H1 (cell line): ENCODE measurements around the gene RASGRP3. TPM values are rescaled to one million over a fixed set of nuclear protein-coding genes. Genes with fewer than 3 reads are reported as not detected.

ENCODE experiments used
- CTCF ChIA-PET: fragments of 300-600 bp; sonication (Branson Sonifier 250); formaldehyde crosslinking; loops from one replicate; lab custom pipeline; 2021; ENCODE audit not compliant: partially characterized antibody; lab: Charles Lee
- POLR2A ChIA-PET: fragments of 300-600 bp; sonication (Branson Sonifier 250); formaldehyde crosslinking; loops from one replicate; lab custom pipeline; 2021; ENCODE audit warnings: inconsistent platforms; ENCODE audit not compliant: partially characterized antibody; lab: Charles Lee
- DNase-seq, 2 experiments: peaks; one replicate each; pipeline versions ENCODE4 v3.0.0 to v3.0.0-alpha.2; 2010 to 2022; ENCODE audit warnings: low spot score in 2 of 2, low read depth in 1 of 2, mixed read lengths in 1 of 2
- FAIRE-seq: peaks from 2 replicates; lab custom pipeline; 2011; peaks lifted over from hg19 to GRCh38; lab: Jason Lieb, UNC
- H2AFZ ChIP-seq: 2 replicates; pipeline ENCODE4 v1.8.1; 2012; ENCODE audit warnings: low read length, inconsistent platforms
- H2AK5ac ChIP-seq: 2 replicates; pipeline ENCODE4 v1.6.1; 2013; ENCODE audit warnings: low read depth, low read length
- H2BK120ac ChIP-seq: replicated peaks from 2 replicates; pipeline ENCODE3; 2013; ENCODE audit warnings: low read depth, low read length, inconsistent platforms
- H2BK12ac ChIP-seq: 2 replicates; pipeline ENCODE4 v1.6.1; 2013; ENCODE audit warnings: low read depth, low read length
- H2BK15ac ChIP-seq: 2 replicates; pipeline ENCODE4 v1.6.1; 2013; ENCODE audit warnings: low read length
- H2BK20ac ChIP-seq: 2 replicates; pipeline ENCODE4 v1.6.1; 2013; ENCODE audit warnings: low read length
- H2BK5ac ChIP-seq: 2 replicates; pipeline ENCODE4 v1.6.1; 2013; ENCODE audit warnings: low read depth, low read length
- H3K14ac ChIP-seq: 2 replicates; pipeline ENCODE4 v1.6.1; 2013; ENCODE audit warnings: inconsistent platforms; ENCODE audit not compliant: insufficient read length
- H3K18ac ChIP-seq: 2 replicates; pipeline ENCODE4 v1.6.1; 2013; ENCODE audit warnings: low read length; ENCODE audit errors: extremely low read depth
- H3K23ac ChIP-seq: 2 replicates; pipeline ENCODE4 v1.6.1; 2013; ENCODE audit warnings: inconsistent platforms; ENCODE audit not compliant: insufficient read length
- H3K23me2 ChIP-seq: 2 replicates; pipeline ENCODE4 v1.6.1; 2013; ENCODE audit warnings: low read depth, low read length
- H3K27ac ChIP-seq: 2 replicates; pipeline ENCODE4 v1.6.1; 2011; ENCODE audit warnings: low read depth, low read length, inconsistent platforms
- H3K27me3 ChIP-seq, 4 experiments: replicated peaks in 1 of 4; 1 replicate in 1 of 4; 2 replicates in 3 of 4; pipeline versions ENCODE4 v1.6.1 to v1.8.1; 2011 to 2013; ENCODE audit warnings: low read length in 3 of 4, mild to moderate bottlenecking in 3 of 4, inconsistent platforms in 2 of 4, mixed read lengths in 2 of 4, moderate library complexity in 1 of 4; ENCODE audit not compliant: control insufficient read depth in 3 of 4, insufficient read depth in 3 of 4; ENCODE audit errors: extremely low read depth in 1 of 4
- H3K36me3 ChIP-seq, 4 experiments: 2 replicates each; pipeline versions ENCODE4 v1.6.1 to v1.8.1; 2011 to 2013; ENCODE audit warnings: mild to moderate bottlenecking in 4 of 4, low read length in 3 of 4, moderate library complexity in 2 of 4, control low read depth in 1 of 4, inconsistent platforms in 1 of 4; ENCODE audit not compliant: insufficient read depth in 4 of 4, control insufficient read depth in 2 of 4
- H3K4ac ChIP-seq: replicated peaks from 2 replicates; pipeline ENCODE3; 2013; ENCODE audit warnings: low read length, low read depth, mixed read lengths, inconsistent platforms; ENCODE audit not compliant: insufficient read length
- H3K4me1 ChIP-seq, 4 experiments: replicated peaks in 1 of 4; 1 replicate in 1 of 4; 2 replicates in 3 of 4; pipeline versions ENCODE4 v1.6.1 to v1.8.1; 2011 to 2013; ENCODE audit warnings: low read length in 3 of 4, inconsistent platforms in 2 of 4, mixed read lengths in 1 of 4; ENCODE audit not compliant: insufficient read depth in 4 of 4, control insufficient read depth in 3 of 4
- H3K4me2 ChIP-seq, 2 experiments: 2 replicates each; pipeline versions ENCODE4 v1.6.1 to v1.8.1; 2011 to 2013; ENCODE audit warnings: low read depth in 2 of 2, low read length in 2 of 2, control low read depth in 1 of 2, inconsistent platforms in 1 of 2, mild to moderate bottlenecking in 1 of 2; ENCODE audit not compliant: insufficient read depth in 1 of 2
- H3K4me3 ChIP-seq, 4 experiments: fragments of 200-600, 300-600 bp in 1 of 4; sonication (generic), shearing (Covaris generic), sonication (Bioruptor Twin) in 1 of 4; 2 replicates each; pipeline versions ENCODE4 v1.5.1 to v1.8.1; 2011 to 2016; ENCODE audit warnings: low read length in 4 of 4, low read depth in 3 of 4, control low read depth in 2 of 4, inconsistent platforms in 2 of 4, mild to moderate bottlenecking in 2 of 4, mixed read lengths in 1 of 4, moderate library complexity in 1 of 4; ENCODE audit not compliant: insufficient read depth in 2 of 4; ENCODE audit errors: extremely low read depth in 1 of 4
- H3K56ac ChIP-seq: replicated peaks from 2 replicates; pipeline ENCODE3; 2013; ENCODE audit warnings: low read depth, mild to moderate bottlenecking, mixed read lengths, low read length, inconsistent platforms; ENCODE audit not compliant: insufficient read length
- H3K79me1 ChIP-seq: 2 replicates; pipeline ENCODE4 v1.6.1; 2013; ENCODE audit warnings: low read depth, low read length, control low read depth
- H3K79me2 ChIP-seq, 2 experiments: 2 replicates each; pipeline versions ENCODE4 v1.6.1 to v1.8.1; 2012 to 2013; ENCODE audit warnings: low read length in 2 of 2, mild to moderate bottlenecking in 2 of 2, inconsistent platforms in 1 of 2; ENCODE audit not compliant: insufficient read depth in 2 of 2, control insufficient read depth in 1 of 2
- H3K9ac ChIP-seq, 4 experiments: replicated peaks in 1 of 4; 1 replicate in 1 of 4; 2 replicates in 3 of 4; pipeline versions ENCODE4 v1.6.1 to v1.8.1; 2011 to 2013; ENCODE audit warnings: low read depth in 3 of 4, low read length in 3 of 4, control low read depth in 2 of 4, mild to moderate bottlenecking in 2 of 4, moderate library complexity in 2 of 4, inconsistent platforms in 1 of 4; ENCODE audit errors: extremely low read depth in 1 of 4
- H3K9me3 ChIP-seq, 2 experiments: 2 replicates each; pipeline versions ENCODE4 v1.6.1 to v1.8.1; 2012 to 2013; ENCODE audit warnings: mild to moderate bottlenecking in 2 of 2, moderate library complexity in 2 of 2, control low read depth in 1 of 2, inconsistent platforms in 1 of 2, low read depth in 1 of 2, low read length in 1 of 2, mixed read lengths in 1 of 2; ENCODE audit not compliant: insufficient read depth in 2 of 2
- H4K20me1 ChIP-seq, 2 experiments: replicated peaks in 1 of 2; 2 replicates each; pipeline versions ENCODE3 to v1.8.1; 2011 to 2013; ENCODE audit warnings: inconsistent platforms in 2 of 2, low read length in 2 of 2, mild to moderate bottlenecking in 1 of 2; ENCODE audit not compliant: insufficient read depth in 2 of 2, control insufficient read depth in 1 of 2
- H4K5ac ChIP-seq: 2 replicates; pipeline ENCODE4 v1.6.1; 2013; ENCODE audit warnings: low read length, low read depth, mixed read lengths, inconsistent platforms; ENCODE audit not compliant: insufficient read length
- H4K8ac ChIP-seq: 2 replicates; pipeline ENCODE4 v1.8.0; 2013; ENCODE audit warnings: mild to moderate bottlenecking, moderate library complexity, low read length, inconsistent platforms; ENCODE audit not compliant: insufficient read depth; ENCODE audit errors: extremely low read depth
- H4K91ac ChIP-seq: replicated peaks from 2 replicates; pipeline ENCODE3; 2013; ENCODE audit warnings: low read length, mixed read lengths, inconsistent platforms; ENCODE audit not compliant: insufficient read length
- CHD2 ChIP-seq: IDR thresholded peaks from 2 replicates; pipeline ENCODE4 v1.6.1; 2012; ENCODE audit warnings: low read length, improper control_type of control experiment
- GABPA ChIP-seq: IDR thresholded peaks from 2 replicates; pipeline ENCODE4 v1.6.1; 2011; ENCODE audit warnings: mild to moderate bottlenecking, low read length, moderate library complexity, borderline replicate concordance; ENCODE audit not compliant: insufficient read depth
- HDAC2 ChIP-seq, 2 experiments: fragments of 300-600 bp in 1 of 2; sonication (generic) in 1 of 2; IDR thresholded peaks; 2 replicates each; pipeline ENCODE4 v1.6.1; 2011 to 2012; ENCODE audit warnings: low read depth in 2 of 2, low read length in 2 of 2, mild to moderate bottlenecking in 2 of 2, moderate library complexity in 2 of 2, borderline replicate concordance in 1 of 2, inconsistent platforms in 1 of 2
- HDAC6 ChIP-seq: IDR thresholded peaks from one replicate; pipeline ENCODE4 v1.7.1; 2012; ENCODE audit warnings: low read depth, mild to moderate bottlenecking, inconsistent platforms, low read length, moderate library complexity
- JUND ChIP-seq: IDR thresholded peaks from 2 replicates; pipeline ENCODE4 v1.6.1; 2011; ENCODE audit warnings: mild to moderate bottlenecking, improper control_type of control experiment, low read length
- KDM1A ChIP-seq: fragments of 200-600, 300-600 bp; sonication (generic); IDR thresholded peaks from 2 replicates; pipeline ENCODE4 v1.7.1; 2016; ENCODE audit warnings: mild to moderate bottlenecking, low read length, borderline replicate concordance
- POLR2A ChIP-seq, 2 experiments: IDR thresholded peaks; 1 replicate in 1 of 2; 2 replicates in 1 of 2; pipeline ENCODE4 v1.6.1; 2011; ENCODE audit warnings: low read depth in 2 of 2, low read length in 2 of 2, mild to moderate bottlenecking in 2 of 2; ENCODE audit errors: control extremely low read depth in 1 of 2
- SIN3A ChIP-seq, 2 experiments: IDR thresholded peaks in 1 of 2; conservative IDR thresholded peaks in 1 of 2; 2 replicates each; pipeline ENCODE4 v1.6.1; 2011 to 2012; ENCODE audit warnings: low read length in 2 of 2, improper control_type of control experiment in 1 of 2, low read depth in 1 of 2, mild to moderate bottlenecking in 1 of 2
- TBP ChIP-seq: IDR thresholded peaks from 2 replicates; pipeline ENCODE4 v1.6.1; 2011; ENCODE audit warnings: low read depth, low read length, improper control_type of control experiment
- whole genome bisulfite sequencing, 2 experiments: shearing (Covaris generic) in 1 of 2; methylation state at CpG; one replicate each; pipeline versions ENCODE4 v1.1.6 to v1.1.7; 2013 to 2015; ENCODE audit warnings: low lambda C conversion rate in 2 of 2, mixed read lengths in 2 of 2, inconsistent platforms in 1 of 2, low coverage in 1 of 2, missing lambda C conversion rate in 1 of 2; ENCODE audit not compliant: insufficient replicate concordance in 2 of 2, insufficient coverage in 1 of 2, insufficient read length in 1 of 2; ENCODE audit errors: extremely low coverage in 1 of 2, missing lambda C conversion rate in 1 of 2; 5-methylcytosine and 5-hydroxymethylcytosine counted together
- polyA plus RNA-seq, 7 experiments: library from polyadenylated mRNA; depleted of rRNA in 3 of 7; stranded (reverse) in 5 of 7; unstranded in 2 of 7; fragments of >200 nt in 5 of 7; fragments of 200-250 nt in 2 of 7; gene quantifications; 1 replicate in 5 of 7; 2 replicates in 1 of 7; 4 replicates in 1 of 7; pipeline versions ENCODE4 v1.2.1 to v1.2.3, GENCODE V29; 2011 to 2013; ENCODE audit warnings: missing spikeins in 2 of 7, mixed read lengths in 2 of 7
- total RNA-seq: library from RNA; stranded (reverse); fragmentation: NEBNext Ultra II Directional; extraction: Animal tissue kit (Norgen Biotek cat#: 25700); gene quantifications from 2 replicates; pipeline ENCODE4 v1.2.1, GENCODE V29; 2021
- TF ChIP-seq, protein P1 (sequence below), 3 experiments: IDR thresholded peaks; 1 replicate in 2 of 3; 2 replicates in 1 of 3; pipeline versions ENCODE4 v1.5.1 to v1.6.1; 2011; ENCODE audit warnings: low read length in 3 of 3, mild to moderate bottlenecking in 3 of 3, inconsistent platforms in 2 of 3, low read depth in 1 of 3, moderate library complexity in 1 of 3; ENCODE audit not compliant: insufficient read depth in 1 of 3; ENCODE audit errors: control extremely low read depth in 1 of 3

The RASGRP3 gene
- total and polyA plus RNA-seq, 2 of the 8 experiments (the other 6 are each of a cell fraction or from before 2014, with no cell fraction given) = 0.06 TPM; not detected in 1

DNA sequence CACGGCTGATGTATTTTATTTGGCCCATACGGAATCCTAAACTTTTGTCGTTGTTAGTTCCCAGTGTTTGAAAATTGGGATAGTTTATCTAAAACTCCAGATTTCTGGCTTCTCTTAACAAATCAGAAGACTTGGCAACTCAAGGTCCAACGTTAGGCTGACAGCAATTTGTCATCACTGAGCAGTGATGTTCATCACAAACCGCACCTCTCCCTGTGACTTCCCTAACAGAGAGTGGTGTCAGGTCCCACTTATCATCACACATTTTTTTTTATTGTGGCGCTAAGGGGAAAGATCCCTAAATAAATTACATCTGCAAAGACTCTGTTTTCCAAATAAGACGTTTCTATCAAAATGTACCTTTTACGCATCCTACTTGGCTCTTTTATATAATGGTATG, 55.7 kb downstream of the RASGRP3 start:
- Histone ChIP-seq H3K79me2 (no peaks in the 10 kb centered on the region), H4K20me1 (no peaks in the 10 kb centered on the region), H3K4me1 (no peaks in the 10 kb centered on the region), H3K23ac (no peak overlapping the region), H3K9me3 (no peaks in the 10 kb centered on the region), H3K23me2 (no peaks in the 10 kb centered on the region), H2AK5ac (no peak overlapping the region), H3K4me2 (no peak overlapping the region), H2BK120ac (no peak overlapping the region), H4K8ac (no peak overlapping the region), H2BK5ac (no peak overlapping the region), H3K27me3 (no peaks in the 10 kb centered on the region), H2AFZ (0 out of 2 replicates have a peak overlapping the region, but pooled peaks have one; percentile 25), H4K91ac (no peak overlapping the region), H2BK20ac (no peak overlapping the region), H3K56ac (no peak overlapping the region), H3K27ac (no peak overlapping the region), H3K18ac (no peak overlapping the region), H3K14ac (no peak overlapping the region), H3K9ac (no peak overlapping the region), H3K4ac (no peak overlapping the region), H2BK12ac (no peak overlapping the region), H4K5ac (no peak overlapping the region), H3K79me1 (no peaks in the 10 kb centered on the region), H3K36me3 (no peaks in the 10 kb centered on the region), H2BK15ac (no peak overlapping the region), H3K4me3 (no peak overlapping the region)
- WGBS, 2 experiments = 83% methylated on average over 8 of the region's 8 CpGs; no CpG with 5 or more reads in 1 of the 2 experiments
- ChIA-PET CTCF (interaction anchor here (1.0 kb wide), 1 partner anchor 43 kb away, joined by 3 read pairs; no protein-coding TSS in a partner anchor), POLR2A (no interaction called here)
- DNase-seq (no peak), FAIRE-seq (no peak)
- TF ChIP-seq, protein P1, sequence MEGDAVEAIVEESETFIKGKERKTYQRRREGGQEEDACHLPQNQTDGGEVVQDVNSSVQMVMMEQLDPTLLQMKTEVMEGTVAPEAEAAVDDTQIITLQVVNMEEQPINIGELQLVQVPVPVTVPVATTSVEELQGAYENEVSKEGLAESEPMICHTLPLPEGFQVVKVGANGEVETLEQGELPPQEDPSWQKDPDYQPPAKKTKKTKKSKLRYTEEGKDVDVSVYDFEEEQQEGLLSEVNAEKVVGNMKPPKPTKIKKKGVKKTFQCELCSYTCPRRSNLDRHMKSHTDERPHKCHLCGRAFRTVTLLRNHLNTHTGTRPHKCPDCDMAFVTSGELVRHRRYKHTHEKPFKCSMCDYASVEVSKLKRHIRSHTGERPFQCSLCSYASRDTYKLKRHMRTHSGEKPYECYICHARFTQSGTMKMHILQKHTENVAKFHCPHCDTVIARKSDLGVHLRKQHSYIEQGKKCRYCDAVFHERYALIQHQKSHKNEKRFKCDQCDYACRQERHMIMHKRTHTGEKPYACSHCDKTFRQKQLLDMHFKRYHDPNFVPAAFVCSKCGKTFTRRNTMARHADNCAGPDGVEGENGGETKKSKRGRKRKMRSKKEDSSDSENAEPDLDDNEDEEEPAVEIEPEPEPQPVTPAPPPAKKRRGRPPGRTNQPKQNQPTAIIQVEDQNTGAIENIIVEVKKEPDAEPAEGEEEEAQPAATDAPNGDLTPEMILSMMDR (IDR thresholded peaks at IDR 0.05; ENCODE audit: control extremely low read depth in 1 of 3, insufficient read depth in 1 of 3, low read depth in 1 of 3, low read length in 3 of 3) = no peak
- TF ChIP-seq HDAC6 (no peak), HDAC2 (IDR thresholded peaks at IDR 0.05; ENCODE audit: borderline replicate concordance in 1 of 2, low read depth in 2 of 2, low read length in 2 of 2) (no peak), GABPA (no peak), KDM1A (no peak), TBP (no peak), JUND (no peak), POLR2A (IDR thresholded peaks at IDR 0.05; ENCODE audit: control extremely low read depth in 1 of 2, low read depth in 2 of 2, low read length in 2 of 2) (no peak), CHD2 (no peak), SIN3A (conservative IDR thresholded peaks at IDR 0.05 in 1 of 2, IDR thresholded peaks at IDR 0.05 in 1 of 2; ENCODE audit: low read depth in 1 of 2, low read length in 2 of 2) (no peak)
